ENCODE results near the gene ACOX1.

ACOX1 gene

GRCh38 chr17:75995385-75995925 lies 16.5 kb upstream of the ACOX1 start:
- TF ChIP-seq, protein P1, sequence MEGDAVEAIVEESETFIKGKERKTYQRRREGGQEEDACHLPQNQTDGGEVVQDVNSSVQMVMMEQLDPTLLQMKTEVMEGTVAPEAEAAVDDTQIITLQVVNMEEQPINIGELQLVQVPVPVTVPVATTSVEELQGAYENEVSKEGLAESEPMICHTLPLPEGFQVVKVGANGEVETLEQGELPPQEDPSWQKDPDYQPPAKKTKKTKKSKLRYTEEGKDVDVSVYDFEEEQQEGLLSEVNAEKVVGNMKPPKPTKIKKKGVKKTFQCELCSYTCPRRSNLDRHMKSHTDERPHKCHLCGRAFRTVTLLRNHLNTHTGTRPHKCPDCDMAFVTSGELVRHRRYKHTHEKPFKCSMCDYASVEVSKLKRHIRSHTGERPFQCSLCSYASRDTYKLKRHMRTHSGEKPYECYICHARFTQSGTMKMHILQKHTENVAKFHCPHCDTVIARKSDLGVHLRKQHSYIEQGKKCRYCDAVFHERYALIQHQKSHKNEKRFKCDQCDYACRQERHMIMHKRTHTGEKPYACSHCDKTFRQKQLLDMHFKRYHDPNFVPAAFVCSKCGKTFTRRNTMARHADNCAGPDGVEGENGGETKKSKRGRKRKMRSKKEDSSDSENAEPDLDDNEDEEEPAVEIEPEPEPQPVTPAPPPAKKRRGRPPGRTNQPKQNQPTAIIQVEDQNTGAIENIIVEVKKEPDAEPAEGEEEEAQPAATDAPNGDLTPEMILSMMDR (IDR thresholded peaks at IDR 0.05; ENCODE audit: low read depth, low read length, missing control alignments), result no peak
- DNase-seq (ENCODE audit: low read depth), result no peak
- in situ Hi-C loops (cut with HindIII; ENCODE audit: low sequenced_read_pairs), result no loop called here
- H3K4me3 ChIP-seq (ENCODE audit: low read depth, low read length), result no peak overlapping the region

- in situ Hi-C loops (cut with HindIII; ENCODE audit: low sequenced_read_pairs), result no loop called here
- H3K4me3 ChIP-seq (ENCODE audit: low read depth, low read length), result no peak overlapping the region
- TF ChIP-seq, protein P1 (IDR thresholded peaks at IDR 0.05; ENCODE audit: low read depth, low read length, missing control alignments), result no peak
- no peak for DNase-seq (ENCODE audit: low read depth)
Measured at GRCh38 chr17:75994802-75995370, 15.9 kb upstream of the ACOX1 start.

DNA sequence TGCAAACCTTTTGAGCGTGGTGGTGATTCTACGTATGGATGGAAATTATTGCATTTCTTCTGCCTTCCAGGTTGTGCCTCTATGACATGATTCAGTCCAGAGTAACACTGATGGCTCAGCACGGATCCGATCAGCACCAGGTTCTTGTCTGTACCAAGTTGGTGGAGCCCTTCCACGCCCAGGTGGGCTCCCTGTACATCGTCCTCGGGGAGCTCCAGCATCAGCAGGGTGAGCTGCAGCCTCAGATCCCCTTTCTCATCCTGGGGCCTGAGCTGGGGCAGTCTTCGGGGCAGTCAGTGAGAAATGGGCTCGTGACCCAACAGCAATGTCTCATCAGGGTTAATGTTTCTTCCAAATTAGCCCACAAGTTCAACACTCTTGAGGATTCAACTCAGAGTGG lies 12.4 kb upstream of the ACOX1 start:
- H3K4me3 ChIP-seq (ENCODE audit: low read depth, low read length), result no peak overlapping the region
- in situ Hi-C loops (cut with HindIII; ENCODE audit: low sequenced_read_pairs), result no loop called here
- no peak for DNase-seq (ENCODE audit: low read depth)
- TF ChIP-seq, protein P1 (IDR thresholded peaks at IDR 0.05; ENCODE audit: low read depth, low read length, missing control alignments), result no peak

- H3K4me3 ChIP-seq (ENCODE audit: low read depth, low read length), result no peak overlapping the region
- TF ChIP-seq, protein P1 (IDR thresholded peaks at IDR 0.05; ENCODE audit: low read depth, low read length, missing control alignments), result no peak
- in situ Hi-C loops (cut with HindIII; ENCODE audit: low sequenced_read_pairs), result no loop called here
- no peak for DNase-seq (ENCODE audit: low read depth)
Measured at GRCh38 chr17:75987041-75987440, 8.1 kb upstream of the ACOX1 start.

DNA sequence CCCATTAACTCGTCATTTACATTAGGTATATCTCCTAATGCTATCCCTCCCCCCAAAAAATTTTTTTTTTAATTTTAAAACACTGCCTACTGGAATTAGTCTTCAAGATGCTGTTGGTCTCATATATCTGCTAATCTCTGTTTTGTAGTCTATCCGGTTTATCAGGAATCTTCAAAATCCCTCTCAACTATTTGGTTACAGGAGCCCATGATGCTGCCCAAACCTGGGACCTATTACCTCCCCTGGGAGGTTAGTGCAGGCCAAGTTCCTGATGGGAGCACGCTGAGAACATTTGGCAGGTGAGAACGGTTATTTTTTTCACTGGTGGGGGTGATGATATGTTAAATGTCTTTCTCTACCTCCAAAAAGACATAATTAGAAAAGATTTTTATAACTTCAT lies 7.0 kb upstream of the ACOX1 start:
- in situ Hi-C loops (cut with HindIII; ENCODE audit: low sequenced_read_pairs), result no loop called here
- TF ChIP-seq, protein P1 (IDR thresholded peaks at IDR 0.05; ENCODE audit: low read depth, low read length, missing control alignments), result no peak
- no peak overlapping the region for H3K4me3 ChIP-seq (ENCODE audit: low read depth, low read length)
- DNase-seq (ENCODE audit: low read depth), result no peak

DNA sequence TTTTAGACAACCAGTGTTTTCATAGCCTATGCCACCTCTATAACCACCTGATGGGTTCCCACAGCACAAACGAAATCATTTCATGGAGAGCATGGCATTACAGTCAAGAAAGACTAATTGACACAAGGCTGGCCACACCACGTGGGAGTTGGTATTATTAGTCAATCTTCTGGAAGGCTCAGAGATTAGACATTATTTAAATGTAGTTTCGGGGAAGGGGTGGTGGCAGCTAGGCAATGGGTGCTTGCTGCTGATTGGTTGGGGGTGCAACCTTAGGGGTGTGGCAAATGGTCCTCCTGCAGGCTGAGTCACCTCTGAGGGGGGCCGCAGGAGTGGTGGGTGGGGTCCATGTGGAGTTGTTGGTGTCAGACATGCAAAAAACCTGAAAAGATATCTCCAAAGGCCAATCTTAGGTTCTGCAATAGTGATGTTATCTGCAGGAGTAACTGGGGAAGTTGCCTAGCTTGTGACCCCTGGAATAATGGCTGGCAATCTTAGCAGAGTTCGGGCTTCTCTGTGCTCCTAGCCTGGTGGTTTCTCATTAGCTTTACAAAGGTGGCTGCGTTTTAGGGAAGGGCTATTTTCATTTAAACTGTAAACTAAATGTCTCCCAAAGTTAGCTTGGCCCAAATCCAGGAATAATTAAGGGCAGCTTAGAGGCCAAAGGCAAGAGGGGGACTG lies 4.7 kb upstream of the ACOX1 start:
- no peak for DNase-seq (ENCODE audit: low read depth)
- no peak overlapping the region for H3K4me3 ChIP-seq (ENCODE audit: low read depth, low read length)
- in situ Hi-C loops (cut with HindIII; ENCODE audit: low sequenced_read_pairs), result no loop called here
- TF ChIP-seq, protein P1 (IDR thresholded peaks at IDR 0.05; ENCODE audit: low read depth, low read length, missing control alignments), result no peak

Data from astrocyte of the cerebellum (primary cell).